GM18507 (cell line): ENCODE data around the gene PHOX2A.
"Not testable (repeated sequence)": the region's sequence is repeated elsewhere in the genome, so short reads cannot be mapped to it uniquely, and the experiment has no call there.

ENCODE experiments used
- DNase-seq: peaks from one replicate; pipeline ENCODE4 v3.0.0; 2011; ENCODE audit warnings: low read depth; ENCODE audit not compliant: insufficient read length; ENCODE audit errors: extremely low spot score
- FAIRE-seq: peaks from 2 replicates; lab custom pipeline; 2011; peaks lifted over from hg19 to GRCh38; lab: Jason Lieb, UNC

Gene PHOX2A

GRCh38 chr11:72224564-72225410, 19.2 kb downstream of the PHOX2A start, which contains the start of gene INPPL1:
TSS of gene INPPL1 (plus strand) at chr11:72224767. CDS start at chr11:72224985, 218 bp downstream.
- DNase-seq, result no peak

GRCh38 chr11:72223615-72224563, 20.1 kb downstream of the PHOX2A start:
- DNase-seq (no peak), FAIRE-seq (no peak)

More at GRCh38 chr11:72224564-72225410, 19.2 kb downstream of the PHOX2A start, which contains the start of gene INPPL1:
- FAIRE-seq, result no peak

- DNase-seq (peak; percentile 72), FAIRE-seq (peak; percentile 84)
Measured at GRCh38 chr11:72222907-72223614, 20.9 kb downstream of the PHOX2A start.

- FAIRE-seq (no peak), DNase-seq (no peak)
Measured at GRCh38 chr11:72222106-72222891, 21.7 kb downstream of the PHOX2A start.

GRCh38 chr11:72221386-72222075, 22.4 kb downstream of the PHOX2A start:
- DNase-seq (no peak), FAIRE-seq (no peak)

GRCh38 chr11:72220696-72221363, 23.1 kb downstream of the PHOX2A start:
- DNase-seq, result no peak
- FAIRE-seq, result no peak

GRCh38 chr11:72218251-72218745, 25.7 kb downstream of the PHOX2A start:
- FAIRE-seq (no peak), DNase-seq (no peak)

- FAIRE-seq, result no peak
- no peak for DNase-seq
Measured at GRCh38 chr11:72217841-72218240, 26.1 kb downstream of the PHOX2A start.

GRCh38 chr11:72216638-72217037, 27.3 kb downstream of the PHOX2A start, which contains the start of gene FOLR2:
TSS of gene FOLR2 (plus strand) at chr11:72216794. CDS start at chr11:72218585, 1,791 bp downstream.
- FAIRE-seq (no peak), DNase-seq (no peak)

GRCh38 chr11:72209101-72209500, 34.9 kb downstream of the PHOX2A start:
- no peak for FAIRE-seq
- no peak for DNase-seq

GRCh38 chr11:72208281-72208680, 35.7 kb downstream of the PHOX2A start:
- no peak for DNase-seq
- FAIRE-seq, result no peak

- not testable (repeated sequence) for FAIRE-seq, DNase-seq
Measured at GRCh38 chr11:72206794-72207193, 37.2 kb downstream of the PHOX2A start.

- FAIRE-seq, result no peak
Measured at GRCh38 chr11:72204886-72205285, 39.1 kb downstream of the PHOX2A start.

GRCh38 chr11:72203163-72203562, 40.8 kb downstream of the PHOX2A start:
- FAIRE-seq (no peak), DNase-seq (no peak)

More at GRCh38 chr11:72204886-72205285, 39.1 kb downstream of the PHOX2A start:
- DNase-seq, result no peak

- DNase-seq, result no peak
- no peak for FAIRE-seq
Measured at GRCh38 chr11:72202571-72202970, 41.4 kb downstream of the PHOX2A start.

- FAIRE-seq, result not testable (repeated sequence)
Measured at GRCh38 chr11:72201445-72201844, 42.5 kb downstream of the PHOX2A start.

GRCh38 chr11:72195518-72196270, 48.3 kb downstream of the PHOX2A start:
- no peak for FAIRE-seq
- DNase-seq, result no peak

More at GRCh38 chr11:72201445-72201844, 42.5 kb downstream of the PHOX2A start:
- DNase-seq, result not testable (repeated sequence)
